ENCODE data around the gene HIP1R. TPM values are rescaled to one million over a fixed set of nuclear protein-coding genes. Genes with fewer than 3 reads are reported as not detected.

HIP1R gene
- total and polyA plus RNA-seq, 8 donors = 23.7 to 36.7 (median 30.4) TPM

DNA sequence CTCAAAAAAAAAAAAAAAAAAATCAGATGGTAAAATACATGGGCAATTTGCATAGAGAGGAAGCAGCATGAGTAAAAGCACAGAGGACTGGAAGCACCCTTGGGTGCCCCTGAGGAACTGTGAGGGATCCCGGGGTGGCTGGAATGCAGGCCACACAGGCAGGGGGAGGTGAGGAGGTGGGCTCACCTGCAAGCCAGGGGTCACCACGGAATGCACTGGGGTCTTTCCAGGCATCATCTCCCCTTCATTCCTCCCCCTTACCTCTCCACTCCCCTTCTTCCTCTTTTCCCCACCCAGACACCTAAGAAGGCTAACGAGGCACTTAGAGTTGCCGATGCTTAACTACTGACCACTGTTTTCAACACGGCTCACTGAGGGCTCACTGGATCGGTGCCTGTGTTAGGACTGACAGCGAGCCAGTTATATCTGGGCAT is 14.4 kb upstream of the HIP1R start:
- Histone ChIP-seq H3K27me3 (no peaks in the 10 kb centered on the region), H3K27ac (no peak overlapping the region), H3K4me1 (no peaks in the 10 kb centered on the region), H3K36me3 (no peaks in the 10 kb centered on the region), H3K9me3 (no peaks in the 10 kb centered on the region), H3K4me3 (no peak overlapping the region)
- peak in 1 of 4 donors; percentile 12 for DNase-seq
- ATAC-seq = no peak
- intact Hi-C loops (cut with DNase I) = no loop called here
- TF ChIP-seq, protein P1, sequence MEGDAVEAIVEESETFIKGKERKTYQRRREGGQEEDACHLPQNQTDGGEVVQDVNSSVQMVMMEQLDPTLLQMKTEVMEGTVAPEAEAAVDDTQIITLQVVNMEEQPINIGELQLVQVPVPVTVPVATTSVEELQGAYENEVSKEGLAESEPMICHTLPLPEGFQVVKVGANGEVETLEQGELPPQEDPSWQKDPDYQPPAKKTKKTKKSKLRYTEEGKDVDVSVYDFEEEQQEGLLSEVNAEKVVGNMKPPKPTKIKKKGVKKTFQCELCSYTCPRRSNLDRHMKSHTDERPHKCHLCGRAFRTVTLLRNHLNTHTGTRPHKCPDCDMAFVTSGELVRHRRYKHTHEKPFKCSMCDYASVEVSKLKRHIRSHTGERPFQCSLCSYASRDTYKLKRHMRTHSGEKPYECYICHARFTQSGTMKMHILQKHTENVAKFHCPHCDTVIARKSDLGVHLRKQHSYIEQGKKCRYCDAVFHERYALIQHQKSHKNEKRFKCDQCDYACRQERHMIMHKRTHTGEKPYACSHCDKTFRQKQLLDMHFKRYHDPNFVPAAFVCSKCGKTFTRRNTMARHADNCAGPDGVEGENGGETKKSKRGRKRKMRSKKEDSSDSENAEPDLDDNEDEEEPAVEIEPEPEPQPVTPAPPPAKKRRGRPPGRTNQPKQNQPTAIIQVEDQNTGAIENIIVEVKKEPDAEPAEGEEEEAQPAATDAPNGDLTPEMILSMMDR (IDR thresholded peaks at IDR 0.05) = no peak

DNA sequence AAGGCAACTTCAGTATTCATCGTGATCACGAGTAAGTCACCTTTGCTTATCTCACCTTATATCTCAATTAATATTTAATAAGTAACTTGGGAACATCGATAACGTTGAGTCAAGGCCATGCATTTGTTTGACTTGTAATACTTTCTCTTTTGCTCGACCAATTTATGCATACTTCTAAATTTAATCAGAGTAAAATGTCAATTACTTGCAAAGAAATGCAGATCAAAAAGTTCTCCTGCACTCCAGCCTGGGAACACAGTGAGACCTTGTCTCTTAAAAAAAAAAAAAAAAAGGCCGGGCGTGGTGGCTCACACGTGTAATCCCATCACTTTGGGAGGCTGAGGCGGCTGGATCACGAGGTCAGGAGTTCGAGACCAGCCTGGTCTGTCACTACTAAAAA is 11.8 kb upstream of the HIP1R start:
- Histone ChIP-seq H3K36me3 (no peaks in the 10 kb centered on the region), H3K4me3 (no peak overlapping the region), H3K27me3 (peaks cover 0 to 10% of the 10 kb centered on the region in 2 donors), H3K9me3 (no peaks in the 10 kb centered on the region), H3K27ac (no peak overlapping the region), H3K4me1 (peaks cover 0 to 5% of the 10 kb centered on the region in 2 donors)
- TF ChIP-seq, protein P1 (IDR thresholded peaks at IDR 0.05) = no peak
- intact Hi-C loops (cut with DNase I) = no loop called here
- DNase-seq (peak in 1 of 4 donors; percentile 4), ATAC-seq (no peak)

DNA sequence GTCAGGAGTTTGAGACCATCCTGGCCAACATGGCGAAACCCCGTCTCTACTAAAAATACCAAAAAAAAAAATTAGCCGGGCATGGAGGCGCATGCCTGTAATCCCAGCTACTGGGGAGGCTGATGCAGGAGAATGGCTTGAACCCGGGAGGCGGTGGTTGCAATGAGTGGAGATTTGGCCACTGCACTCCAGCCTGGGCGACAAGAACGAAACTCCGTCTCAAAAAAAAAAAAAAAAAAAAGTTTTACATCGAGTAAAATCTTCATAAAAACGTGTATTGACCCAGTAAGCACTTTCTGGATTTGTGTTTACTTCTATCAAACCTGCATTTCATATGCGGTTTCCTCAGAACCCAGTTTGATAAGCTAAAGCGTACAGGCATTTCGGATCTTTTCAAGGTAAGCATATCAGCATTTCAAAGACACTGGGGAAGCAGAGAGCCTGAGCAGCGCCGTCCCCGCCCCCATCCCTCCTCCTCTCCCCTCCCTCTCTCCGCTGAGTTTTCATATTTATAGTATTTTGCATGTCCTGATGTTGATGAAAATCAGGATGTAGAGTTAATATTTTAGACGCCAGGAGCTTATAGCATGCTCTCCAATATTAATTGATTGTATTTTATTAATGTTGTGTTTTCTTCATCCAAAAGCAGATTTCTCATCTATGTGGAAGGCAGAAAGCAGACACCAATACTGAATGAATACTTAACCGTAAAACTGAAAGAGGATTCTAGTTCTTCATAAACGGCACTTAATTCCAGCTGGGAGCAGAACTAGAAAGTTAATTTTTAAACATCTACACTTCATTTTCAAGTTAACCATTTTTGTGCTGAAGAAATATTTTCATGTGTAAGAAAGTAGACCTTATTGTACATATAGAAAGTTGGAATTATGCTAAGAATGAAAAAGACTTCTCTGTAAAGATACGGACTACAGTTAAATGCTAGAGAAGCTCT is 9.2 kb upstream of the HIP1R start:
- H3K27me3 ChIP-seq = peaks cover 0 to 10% of the 10 kb centered on the region in 2 donors
- TF ChIP-seq, protein P1 (IDR thresholded peaks at IDR 0.05) = no peak
- H3K27ac ChIP-seq = no peak overlapping the region
- peak; percentile 76 for ATAC-seq
- intact Hi-C loops (cut with DNase I) = no loop called here
- no peaks in the 10 kb centered on the region for H3K36me3 ChIP-seq
- DNase-seq = peak in 2 of 4 donors; percentile 34 to 36
- peak overlapping the region; percentile 6 to 17 for H3K4me3 ChIP-seq
- no peaks in the 10 kb centered on the region for H3K9me3 ChIP-seq
- H3K4me1 ChIP-seq = peaks cover 0 to 5% of the 10 kb centered on the region in 2 donors

DNA sequence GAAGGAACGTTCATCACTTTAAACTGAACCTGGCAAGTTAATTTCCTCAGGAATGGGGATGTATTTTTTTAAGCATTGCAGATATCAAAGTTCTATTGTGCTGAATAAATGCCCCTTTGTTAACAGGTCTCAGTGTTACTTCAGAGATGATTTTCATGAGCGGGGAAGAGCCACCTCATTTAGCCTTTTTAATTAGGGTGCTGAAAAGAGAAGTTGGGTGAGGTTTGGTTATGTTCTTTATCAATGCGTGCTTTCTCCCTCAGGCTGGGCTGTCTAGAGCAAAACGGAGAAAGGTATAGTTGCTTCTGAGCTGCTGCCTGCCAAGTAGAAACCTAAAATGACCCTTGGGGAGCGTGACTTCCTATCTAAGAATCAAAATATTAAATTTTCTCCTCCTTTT is 8.0 kb upstream of the HIP1R start:
- H3K4me3 ChIP-seq = no peak overlapping the region
- intact Hi-C loops (cut with DNase I) = no loop called here
- H3K27me3 ChIP-seq = peaks cover 0 to 10% of the 10 kb centered on the region in 2 donors
- DNase-seq (no peak), ATAC-seq (no peak)
- no peak overlapping the region for H3K27ac ChIP-seq
- no peaks in the 10 kb centered on the region for H3K36me3 ChIP-seq
- peaks cover 0 to 5% of the 10 kb centered on the region in 2 donors for H3K4me1 ChIP-seq
- TF ChIP-seq, protein P1 (IDR thresholded peaks at IDR 0.05) = no peak
- H3K9me3 ChIP-seq = no peaks in the 10 kb centered on the region

DNA sequence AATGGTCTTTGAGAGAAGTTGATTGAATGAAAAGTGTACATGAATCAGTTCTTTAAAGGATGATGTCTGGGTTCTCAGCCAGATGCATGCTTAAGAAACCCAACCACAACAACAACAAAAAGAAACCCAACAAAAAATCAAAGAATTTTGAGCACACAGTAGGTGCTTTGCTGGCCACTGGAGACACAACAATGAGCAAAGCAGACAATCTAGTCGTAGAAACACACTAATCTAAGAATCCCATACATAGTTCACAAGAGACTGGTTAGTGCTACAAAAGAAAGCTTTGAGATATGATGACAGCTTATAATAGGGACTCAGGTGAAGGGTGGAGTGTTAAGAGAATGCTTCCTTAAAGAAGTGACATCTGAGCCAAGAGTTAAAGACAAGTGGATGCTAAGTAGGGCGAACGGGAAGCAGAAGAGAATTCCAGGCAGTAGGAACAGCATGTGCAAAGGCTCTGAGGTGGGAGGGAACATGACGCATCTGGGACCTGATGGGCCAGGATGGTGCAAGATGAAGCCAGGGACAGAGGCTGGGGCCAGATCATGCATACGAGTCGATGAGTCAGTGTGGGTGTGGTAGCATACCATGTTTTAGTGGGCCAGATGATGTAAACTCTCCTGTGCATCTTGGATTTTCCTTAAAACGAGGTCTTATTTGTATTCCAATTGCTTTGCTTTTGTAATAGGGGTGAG is 4.6 kb upstream of the HIP1R start:
- Histone ChIP-seq H3K4me1 (peaks cover 6 to 14% of the 10 kb centered on the region in 2 donors), H3K36me3 (no peaks in the 10 kb centered on the region), H3K9me3 (no peaks in the 10 kb centered on the region), H3K27ac (no peak overlapping the region), H3K27me3 (peaks cover 0 to 23% of the 10 kb centered on the region in 2 donors), H3K4me3 (no peak overlapping the region)
- DNase-seq = peak in 1 of 4 donors; percentile 34
- TF ChIP-seq, protein P1 (IDR thresholded peaks at IDR 0.05) = no peak
- intact Hi-C loops (cut with DNase I) = no loop called here
- ATAC-seq = peak; percentile 17

Measured in left lung (tissue), 10 donors.